PC-9 (cell line): ENCODE data around the gene TTBK2.

Source experiments
- CTCF ChIP-seq: fragments of 200-600 bp; sonication (generic); conservative IDR thresholded peaks from 2 replicates; pipeline ENCODE4 v1.6.1; 2017; ENCODE audit warnings: mixed run types, antibody characterized with exemption, mild to moderate bottlenecking, moderate library complexity
- EZH2 ChIP-seq: fragments of 200-600 bp; sonication (generic); IDR thresholded peaks from 2 replicates; pipeline ENCODE4 v1.8.0; 2017; ENCODE audit warnings: antibody characterized with exemption, low read depth

DNA sequence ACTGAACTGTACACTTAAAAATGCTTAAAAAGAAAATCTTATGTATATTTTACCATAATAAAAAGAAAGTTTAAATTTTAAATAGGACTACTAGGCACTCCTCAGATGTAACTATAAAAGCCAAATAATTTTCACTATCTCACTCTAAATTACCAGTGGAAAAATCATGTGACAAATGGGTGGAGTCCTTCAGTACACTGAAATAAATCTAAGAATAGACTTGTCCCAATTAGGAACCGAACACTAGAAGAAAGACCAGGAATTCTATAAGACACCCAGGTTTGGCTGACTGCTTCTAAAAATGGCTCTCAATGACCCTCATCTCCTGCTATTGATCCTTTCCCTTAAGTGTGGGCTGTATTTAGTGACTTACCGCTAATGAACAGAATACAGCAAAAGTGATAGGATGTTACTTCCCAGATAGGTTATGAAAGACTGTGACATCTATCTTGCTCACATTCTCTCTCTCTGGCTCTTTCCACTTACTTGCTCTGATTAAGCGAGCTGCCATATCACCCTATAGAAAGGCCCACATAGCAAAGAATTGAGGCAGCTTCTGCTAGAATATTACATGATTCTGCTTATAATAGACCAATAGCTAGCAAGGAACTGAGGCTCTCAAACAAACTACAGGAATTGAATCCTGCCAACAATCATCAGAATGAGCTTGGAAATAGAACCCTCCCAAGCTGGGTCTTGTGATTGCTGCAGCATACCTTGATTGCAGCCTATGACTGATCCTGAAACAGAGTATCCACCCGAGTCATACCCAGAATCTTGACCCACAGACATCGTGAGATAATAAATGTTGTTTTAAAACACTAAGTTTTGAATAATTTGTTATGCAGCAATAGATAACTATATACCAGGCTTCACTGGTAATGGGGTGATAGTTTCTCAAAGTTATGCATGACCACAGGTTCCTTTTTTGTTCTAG, 16.9 kb downstream of the TTBK2 start:
- TF ChIP-seq CTCF (no peak), EZH2 (no peak)
